ENCODE measurements around the gene CRIP3. TPM values are rescaled to one million over a fixed set of nuclear protein-coding genes. Genes with fewer than 3 reads are reported as not detected.

CRIP3 gene
- total RNA-seq, 1 experiment from 2014 or later: 16.9 TPM

- Histone ChIP-seq H4K8ac (replicated peaks; ENCODE audit: insufficient read length, low read depth, low read length) (no peak overlapping the region), H3K14ac (ENCODE audit: insufficient read depth, low read length) (no peak overlapping the region), H4K91ac (ENCODE audit: insufficient read length, low read depth, low read length) (no peak overlapping the region), H3K23me2 (ENCODE audit: insufficient read length, low read depth, low read length, poor library complexity, severe bottlenecking) (no peaks in the 10 kb centered on the region), H3K9ac (ENCODE audit: extremely low read depth, insufficient read length, low read length) (no peak overlapping the region), H3K79me1 (ENCODE audit: insufficient read depth, low read depth, low read length, poor library complexity, severe bottlenecking) (no peaks in the 10 kb centered on the region), H3K27me3 (ENCODE audit: insufficient read depth, low read length) (no peaks in the 10 kb centered on the region), H2BK5ac (ENCODE audit: insufficient read length, low read length) (no peak overlapping the region), H3K56ac (ENCODE audit: insufficient read length, low read depth, low read length) (no peak overlapping the region), H2BK15ac (ENCODE audit: low read depth, low read length) (no peak overlapping the region), H2AK5ac (ENCODE audit: insufficient read length, low read length) (no peak overlapping the region), H3T11ph (ENCODE audit: low read length) (no peak overlapping the region), H2BK120ac (ENCODE audit: low read depth, low read length, poor library complexity, severe bottlenecking) (no peak overlapping the region), H3K79me2 (ENCODE audit: insufficient read depth, low read length) (no peaks in the 10 kb centered on the region), H3K4me1 (ENCODE audit: insufficient read depth, low read length) (no peaks in the 10 kb centered on the region), H3K4ac (ENCODE audit: low read depth, low read length) (no peak overlapping the region), H2BK20ac (ENCODE audit: low read depth, low read length, poor library complexity, severe bottlenecking) (no peak overlapping the region), H3K4me2 (ENCODE audit: insufficient read depth, insufficient read length, low read length) (no peak overlapping the region), H2BK12ac (ENCODE audit: insufficient read length, low read depth, low read length) (no peak overlapping the region), H3K9me3 (ENCODE audit: control insufficient read depth, low read depth, low read length) (no peaks in the 10 kb centered on the region), H4K5ac (ENCODE audit: insufficient read length, low read depth, low read length) (no peak overlapping the region), H3K27ac (ENCODE audit: insufficient read length, low read depth, low read length) (no peak overlapping the region), H3K18ac (ENCODE audit: insufficient read length, low read depth, low read length) (no peak overlapping the region), H2AFZ (ENCODE audit: low read length) (no peak overlapping the region), H3K23ac (ENCODE audit: insufficient read length, low read depth, low read length) (no peak overlapping the region), H4K20me1 (ENCODE audit: control insufficient read depth, insufficient read depth, insufficient read length) (peaks cover 4% of the 10 kb centered on the region)
- Mint-ChIP-seq H3K27me3 (ENCODE audit: low read depth) (peaks cover 8% of the 10 kb centered on the region), H3K4me1 (peaks cover 10 to 21% of the 10 kb centered on the region in 2 experiments), H3K27ac (no peak overlapping the region), H3K36me3 (ENCODE audit: insufficient read depth in 1 of 3, low read depth in 3 of 3) (no peaks in the 10 kb centered on the region), H3K4me3 (no peak overlapping the region), H3K9me3 (no peaks in the 10 kb centered on the region)
- no peak for DNase-seq
- no CpG with 5 or more reads among the region's 3 CpGs for WGBS (ENCODE audit: extremely low coverage, insufficient read length, low lambda C conversion rate)
- no peak for TF ChIP-seq CTCF (conservative IDR thresholded peaks at IDR 0.05)
Measured at GRCh38 chr6:43290339-43290904, 18.2 kb downstream of the CRIP3 start.

Data from H9 (cell line).